H9 (cell line): Measurements from ENCODE around the gene MAP2K7. TPM values are rescaled to one million over a fixed set of nuclear protein-coding genes. Genes with fewer than 3 reads are reported as not detected.

Source experiments
- DNase-seq: peaks from one replicate; pipeline ENCODE4 v3.0.0-alpha.2; 2017
- H2AFZ ChIP-seq: one replicate; pipeline ENCODE4 v1.6.1; 2013; ENCODE audit warnings: mild to moderate bottlenecking, low read length, control low read depth, moderate library complexity
- H2AK5ac ChIP-seq: 2 replicates; pipeline ENCODE4 v1.6.1; 2013; ENCODE audit warnings: low read length, control low read depth, mixed read lengths; ENCODE audit not compliant: insufficient read length
- H2BK120ac ChIP-seq: one replicate; pipeline ENCODE4 v1.6.1; 2013; ENCODE audit warnings: low read depth, mild to moderate bottlenecking, low read length, control low read depth, inconsistent platforms; ENCODE audit not compliant: poor library complexity, severe bottlenecking
- H2BK12ac ChIP-seq: 2 replicates; pipeline ENCODE4 v1.6.1; 2013; ENCODE audit warnings: low read length, control low read depth, mixed read lengths, low read depth; ENCODE audit not compliant: insufficient read length
- H2BK15ac ChIP-seq: 2 replicates; pipeline ENCODE4 v1.6.1; 2013; ENCODE audit warnings: low read depth, low read length, control low read depth
- H2BK20ac ChIP-seq: one replicate; pipeline ENCODE4 v1.6.1; 2013; ENCODE audit warnings: low read depth, mild to moderate bottlenecking, low read length, control low read depth, inconsistent platforms; ENCODE audit not compliant: poor library complexity, severe bottlenecking
- H2BK5ac ChIP-seq: 2 replicates; pipeline ENCODE4 v1.6.1; 2013; ENCODE audit warnings: low read length, control low read depth, mixed read lengths; ENCODE audit not compliant: insufficient read length
- H3K14ac ChIP-seq: 2 replicates; pipeline ENCODE4 v1.6.1; 2013; ENCODE audit warnings: low read length, control low read depth; ENCODE audit not compliant: insufficient read depth
- H3K18ac ChIP-seq: 2 replicates; pipeline ENCODE4 v1.6.1; 2013; ENCODE audit warnings: low read depth, mild to moderate bottlenecking, mixed read lengths, low read length, control low read depth; ENCODE audit not compliant: insufficient read length
- H3K23ac ChIP-seq: 2 replicates; pipeline ENCODE4 v1.6.1; 2013; ENCODE audit warnings: low read length, control low read depth, mixed read lengths, low read depth; ENCODE audit not compliant: insufficient read length
- H3K23me2 ChIP-seq: 2 replicates; pipeline ENCODE4 v1.6.1; 2013; ENCODE audit warnings: low read depth, mild to moderate bottlenecking, mixed read lengths, low read length, control low read depth; ENCODE audit not compliant: insufficient read length, poor library complexity, severe bottlenecking
- H3K27ac ChIP-seq: 2 replicates; pipeline ENCODE4 v1.5.1; 2013; ENCODE audit warnings: low read length, control low read depth, mixed read lengths, low read depth; ENCODE audit not compliant: insufficient read length
- H3K27me3 ChIP-seq: 2 replicates; pipeline ENCODE4 v1.6.1; 2013; ENCODE audit warnings: low read length, control low read depth, inconsistent platforms; ENCODE audit not compliant: insufficient read depth
- H3K4ac ChIP-seq: 2 replicates; pipeline ENCODE4 v1.6.1; 2013; ENCODE audit warnings: low read depth, mild to moderate bottlenecking, control low read depth, inconsistent platforms, low read length, moderate library complexity
- H3K4me1 ChIP-seq: 2 replicates; pipeline ENCODE4 v1.6.1; 2013; ENCODE audit warnings: low read length, control low read depth, inconsistent platforms; ENCODE audit not compliant: insufficient read depth
- H3K4me2 ChIP-seq: 2 replicates; pipeline ENCODE4 v1.6.1; 2013; ENCODE audit warnings: low read length, control low read depth, mixed read lengths; ENCODE audit not compliant: insufficient read length, insufficient read depth
- H3K56ac ChIP-seq: 2 replicates; pipeline ENCODE4 v1.6.1; 2013; ENCODE audit warnings: low read depth, mild to moderate bottlenecking, mixed read lengths, low read length, control low read depth; ENCODE audit not compliant: insufficient read length
- H3K79me1 ChIP-seq: 2 replicates; pipeline ENCODE4 v1.6.1; 2013; ENCODE audit warnings: low read depth, mild to moderate bottlenecking, moderate library complexity, low read length, control low read depth, inconsistent platforms; ENCODE audit not compliant: insufficient read depth, poor library complexity, severe bottlenecking
- H3K79me2 ChIP-seq: 2 replicates; pipeline ENCODE4 v1.6.1; 2013; ENCODE audit warnings: low read length, control low read depth, inconsistent platforms; ENCODE audit not compliant: insufficient read depth
- H3K9ac ChIP-seq: 2 replicates; pipeline ENCODE4 v1.6.1; 2013; ENCODE audit warnings: low read length, control low read depth, mixed read lengths; ENCODE audit not compliant: insufficient read length; ENCODE audit errors: extremely low read depth
- H3K9me3 ChIP-seq: one replicate; pipeline ENCODE4 v1.6.1; 2013; ENCODE audit warnings: low read depth, low read length, inconsistent platforms; ENCODE audit not compliant: control insufficient read depth
- H3T11ph ChIP-seq: one replicate; pipeline ENCODE4 v1.6.1; 2013; ENCODE audit warnings: mild to moderate bottlenecking, low read length, control low read depth, inconsistent platforms
- H4K20me1 ChIP-seq: one replicate; pipeline ENCODE4 v1.6.1; 2013; ENCODE audit not compliant: control insufficient read depth, insufficient read length, insufficient read depth
- H4K5ac ChIP-seq: 2 replicates; pipeline ENCODE4 v1.6.1; 2013; ENCODE audit warnings: low read depth, mild to moderate bottlenecking, mixed read lengths, low read length, control low read depth; ENCODE audit not compliant: insufficient read length
- H4K8ac ChIP-seq: replicated peaks from 2 replicates; pipeline ENCODE4 v1.6.1; 2013; ENCODE audit warnings: low read length, control low read depth, mixed read lengths, low read depth; ENCODE audit not compliant: insufficient read length
- H4K91ac ChIP-seq: 2 replicates; pipeline ENCODE4 v1.6.1; 2013; ENCODE audit warnings: low read depth, mild to moderate bottlenecking, moderate library complexity, mixed read lengths, low read length, control low read depth; ENCODE audit not compliant: insufficient read length
- H3K27ac Mint-ChIP-seq, 3 experiments: 2 replicates in 2 of 3; 3 replicates in 1 of 3; pipeline ENCODE4 v1.8.0; 2020 to 2021; ENCODE audit warnings: mixed read lengths in 3 of 3, mild to moderate bottlenecking in 1 of 3, moderate library complexity in 1 of 3
- H3K27me3 Mint-ChIP-seq: 2 replicates; pipeline ENCODE4 v1.8.0; 2021; ENCODE audit warnings: low read depth, mild to moderate bottlenecking, moderate library complexity, mixed read lengths
- H3K36me3 Mint-ChIP-seq, 3 experiments: 2 replicates in 2 of 3; 3 replicates in 1 of 3; pipeline ENCODE4 v1.8.0; 2020 to 2021; ENCODE audit warnings: low read depth in 3 of 3, mixed read lengths in 3 of 3; ENCODE audit not compliant: insufficient read depth in 1 of 3
- H3K4me1 Mint-ChIP-seq, 2 experiments: 2 replicates each; pipeline ENCODE4 v1.8.0; 2020; ENCODE audit warnings: mixed read lengths in 2 of 2
- H3K4me3 Mint-ChIP-seq, 2 experiments: 2 replicates in 1 of 2; 3 replicates in 1 of 2; pipeline ENCODE4 v1.8.0; 2020 to 2021; ENCODE audit warnings: mild to moderate bottlenecking in 2 of 2, mixed read lengths in 2 of 2, moderate library complexity in 1 of 2
- H3K9me3 Mint-ChIP-seq, 2 experiments: 2 replicates in 1 of 2; 3 replicates in 1 of 2; pipeline ENCODE4 v1.8.0; 2020; ENCODE audit warnings: mild to moderate bottlenecking in 2 of 2, mixed read lengths in 2 of 2, moderate library complexity in 1 of 2
- WGBS: extraction: QIAGEN DNeasy Blood & Tissue Kit; methylation state at CpG from one replicate; pipeline ENCODE4 v1.1.7; 2013; ENCODE audit warnings: missing lambda C conversion rate, low lambda C conversion rate, mixed read lengths; ENCODE audit not compliant: insufficient read length; ENCODE audit errors: extremely low coverage; 5-methylcytosine and 5-hydroxymethylcytosine counted together
- total RNA-seq: library from RNA; stranded (reverse); gene quantifications from 2 replicates; pipeline ENCODE4 v1.2.1, GENCODE V29; 2021
- TF ChIP-seq, protein P1 (sequence below): fragments of 200-600 bp; sonication (generic); conservative IDR thresholded peaks from 3 replicates; pipeline ENCODE4 v1.8.0; 2021; ENCODE audit warnings: antibody characterized with exemption, mild to moderate bottlenecking

The MAP2K7 gene
- total RNA-seq, 1 experiment from 2014 or later: 48.1 TPM

DNA sequence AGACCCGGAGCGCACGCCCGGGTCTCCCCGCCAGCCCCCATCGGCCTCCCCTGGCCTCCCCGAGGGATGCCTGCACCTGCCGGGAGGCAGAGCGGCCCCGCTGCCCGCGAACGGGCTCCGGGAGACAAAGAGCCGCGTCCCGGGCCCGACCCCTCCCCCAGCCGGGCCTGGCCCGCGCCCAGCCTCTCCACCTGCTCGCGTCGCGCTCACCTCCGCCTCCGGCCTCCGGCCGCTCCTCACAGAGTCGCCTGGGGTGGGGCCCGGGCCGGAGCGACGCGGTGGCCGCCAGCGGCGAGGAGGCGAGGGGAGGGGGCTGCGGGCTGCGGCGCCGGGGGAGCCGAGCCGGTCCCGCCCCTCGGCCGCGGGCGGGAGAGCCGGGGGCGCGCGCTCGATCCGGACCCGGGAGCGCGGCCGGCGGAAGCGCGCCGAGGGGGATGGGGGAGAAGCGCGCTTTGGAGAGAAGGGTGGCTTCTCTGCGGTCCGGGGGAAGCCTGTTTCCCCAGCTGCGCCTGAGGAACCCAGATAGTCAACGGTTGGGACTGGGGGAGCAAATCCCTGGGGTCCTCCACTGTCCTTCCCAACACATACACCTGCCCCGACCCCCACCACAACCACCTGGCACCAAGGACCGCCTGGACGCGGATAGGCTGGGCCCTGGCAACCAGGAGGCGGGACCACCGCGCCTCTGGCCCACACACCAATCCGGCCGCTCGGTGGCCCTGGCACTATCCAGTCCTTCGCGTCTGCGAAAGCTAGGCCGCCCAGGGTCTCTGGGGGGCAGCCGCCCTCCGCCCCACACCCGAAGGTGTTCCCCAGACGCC lies 29.4 kb upstream of the MAP2K7 start, which contains the start of gene PRR36:
Gene PRR36 (minus strand): TSS at position 315 of the 821 bp plus-strand sequence. CDS start 701 bp downstream, outside the sequence.
- H3K9me3 ChIP-seq: no peaks in the 10 kb centered on the region
- H4K8ac ChIP-seq: no peak within 1 kb of the TSS
- H2AK5ac ChIP-seq: no peak within 1 kb of the TSS
- peak within 1 kb of the TSS; percentile 88; the same call in 1 of the 2 replicates for H3K14ac ChIP-seq
- whole genome bisulfite sequencing: no CpG with 5 or more reads among the region's 88 CpGs
- H3K4me3 Mint-ChIP-seq: peak within 1 kb of the TSS; percentile 82 to 97
- no peak within 1 kb of the TSS for H2BK20ac ChIP-seq
- H3K56ac ChIP-seq: no peak within 1 kb of the TSS
- peak within 1 kb of the TSS; percentile 43 for H2AFZ ChIP-seq
- no peak within 1 kb of the TSS for H3K23ac ChIP-seq
- H3K4me1 ChIP-seq: no peaks in the 10 kb centered on the region; the same call in 1 of the 2 replicates
- H4K5ac ChIP-seq: no peak within 1 kb of the TSS
- no peak within 1 kb of the TSS for H3T11ph ChIP-seq
- H3K27ac Mint-ChIP-seq: peak within 1 kb of the TSS in 1 of 3 experiments; percentile 90; a peak in 2 of 7 replicates
- H2BK5ac ChIP-seq: no peak within 1 kb of the TSS
- peak; percentile 94 for DNase-seq
- H3K27me3 ChIP-seq: peaks cover 1% of the 10 kb centered on the region; the same call in 1 of the 2 replicates
- H3K4me1 Mint-ChIP-seq: peaks cover 17 to 26% of the 10 kb centered on the region in 2 experiments
- peak within 1 kb of the TSS; percentile 75 for H3K18ac ChIP-seq
- H3K4ac ChIP-seq: no peak within 1 kb of the TSS
- H3K27me3 Mint-ChIP-seq: peaks cover 12% of the 10 kb centered on the region
- no peak within 1 kb of the TSS for H3K27ac ChIP-seq
- H3K9me3 Mint-ChIP-seq: no peaks in the 10 kb centered on the region
- H3K79me2 ChIP-seq: no peaks in the 10 kb centered on the region
- H4K20me1 ChIP-seq: no peaks in the 10 kb centered on the region
- no peak within 1 kb of the TSS; the same call in 1 of the 2 replicates for H2BK15ac ChIP-seq
- no peak within 1 kb of the TSS for H2BK120ac ChIP-seq
- TF ChIP-seq, protein P1, sequence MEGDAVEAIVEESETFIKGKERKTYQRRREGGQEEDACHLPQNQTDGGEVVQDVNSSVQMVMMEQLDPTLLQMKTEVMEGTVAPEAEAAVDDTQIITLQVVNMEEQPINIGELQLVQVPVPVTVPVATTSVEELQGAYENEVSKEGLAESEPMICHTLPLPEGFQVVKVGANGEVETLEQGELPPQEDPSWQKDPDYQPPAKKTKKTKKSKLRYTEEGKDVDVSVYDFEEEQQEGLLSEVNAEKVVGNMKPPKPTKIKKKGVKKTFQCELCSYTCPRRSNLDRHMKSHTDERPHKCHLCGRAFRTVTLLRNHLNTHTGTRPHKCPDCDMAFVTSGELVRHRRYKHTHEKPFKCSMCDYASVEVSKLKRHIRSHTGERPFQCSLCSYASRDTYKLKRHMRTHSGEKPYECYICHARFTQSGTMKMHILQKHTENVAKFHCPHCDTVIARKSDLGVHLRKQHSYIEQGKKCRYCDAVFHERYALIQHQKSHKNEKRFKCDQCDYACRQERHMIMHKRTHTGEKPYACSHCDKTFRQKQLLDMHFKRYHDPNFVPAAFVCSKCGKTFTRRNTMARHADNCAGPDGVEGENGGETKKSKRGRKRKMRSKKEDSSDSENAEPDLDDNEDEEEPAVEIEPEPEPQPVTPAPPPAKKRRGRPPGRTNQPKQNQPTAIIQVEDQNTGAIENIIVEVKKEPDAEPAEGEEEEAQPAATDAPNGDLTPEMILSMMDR: no peak
- H3K4me2 ChIP-seq: peak within 1 kb of the TSS; percentile 71
- no peak within 1 kb of the TSS for H2BK12ac ChIP-seq
- H3K23me2 ChIP-seq: peaks cover 13% of the 10 kb centered on the region
- H3K79me1 ChIP-seq: no peaks in the 10 kb centered on the region
- peaks cover 0 to 6% (median 5%) of the 10 kb centered on the region in 3 experiments; a peak in 4 of 7 replicates for H3K36me3 Mint-ChIP-seq
- no peak within 1 kb of the TSS for H4K91ac ChIP-seq
- H3K9ac ChIP-seq: peak within 1 kb of the TSS; percentile 20
